NT2/D1 (cell line): ENCODE data around the gene NELFE.

Experiments used
- SUZ12 ChIP-seq: IDR thresholded peaks from 2 replicates; pipeline ENCODE4 v1.6.1; 2011; ENCODE audit not compliant: insufficient read length, insufficient read depth; ENCODE audit errors: extremely low read depth
- YY1 ChIP-seq: IDR thresholded peaks from 2 replicates; pipeline ENCODE4 v1.6.1; 2011; ENCODE audit not compliant: insufficient read length, insufficient read depth
- ZNF274 ChIP-seq: IDR thresholded peaks from 2 replicates; pipeline ENCODE4 v1.6.1; 2011; ENCODE audit warnings: mild to moderate bottlenecking, low read depth, low read length

DNA sequence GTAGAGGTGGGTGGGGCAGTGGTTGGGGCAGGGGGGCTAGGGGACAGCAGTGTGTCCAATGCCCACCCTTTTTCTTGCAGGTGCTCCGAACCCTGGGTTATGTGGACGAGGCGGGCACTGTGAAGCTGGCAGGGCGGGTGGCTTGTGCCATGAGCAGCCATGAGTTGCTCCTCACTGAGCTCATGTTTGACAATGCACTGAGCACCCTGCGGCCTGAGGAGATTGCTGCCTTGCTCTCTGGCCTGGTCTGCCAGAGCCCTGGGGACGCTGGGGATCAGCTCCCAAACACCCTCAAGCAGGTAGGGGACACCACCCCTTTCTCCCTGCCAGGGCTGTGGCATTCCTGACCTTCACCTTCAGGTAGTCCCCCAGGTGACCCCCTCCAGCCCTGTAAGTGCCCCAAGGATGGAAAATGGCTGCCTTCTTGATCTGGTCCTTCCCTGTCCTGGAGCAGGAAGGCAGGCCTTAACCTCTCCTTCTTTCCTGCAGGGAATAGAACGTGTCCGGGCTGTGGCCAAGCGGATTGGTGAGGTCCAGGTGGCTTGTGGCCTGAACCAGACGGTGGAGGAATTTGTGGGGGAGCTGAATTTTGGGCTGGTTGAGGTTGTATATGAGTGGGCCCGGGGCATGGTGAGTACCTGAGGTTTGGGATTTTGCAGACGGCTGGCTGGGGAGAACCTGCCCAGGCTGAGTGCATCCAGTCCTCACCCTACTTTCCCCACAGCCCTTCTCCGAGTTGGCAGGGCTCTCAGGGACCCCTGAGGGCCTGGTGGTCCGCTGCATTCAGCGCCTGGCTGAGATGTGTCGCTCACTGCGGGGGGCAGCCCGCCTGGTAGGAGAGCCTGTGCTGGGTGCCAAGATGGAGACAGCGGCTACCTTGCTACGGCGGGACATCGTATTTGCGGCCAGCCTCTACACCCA, 10.3 kb upstream of the NELFE start:
- TF ChIP-seq ZNF274 (no peak), YY1 (no peak), SUZ12 (no peak)
